HepG2 (cell line): Measurements from ENCODE around the gene PFKP. TPM values are rescaled to one million over a fixed set of nuclear protein-coding genes. Genes with fewer than 3 reads are reported as not detected.

Source experiments
- BORCS8-MEF2B ChIP-seq: sonication (generic); formaldehyde crosslinking; IDR thresholded peaks from 2 replicates; pipeline ENCODE4 v1.8.0; 2022; ENCODE audit warnings: mild to moderate bottlenecking, missing genetic modification reagents
- GZF1 ChIP-seq: sonication (generic); formaldehyde crosslinking; IDR thresholded peaks from 2 replicates; pipeline ENCODE4 v1.5.1; 2020; ENCODE audit warnings: mild to moderate bottlenecking, missing genetic modification reagents
- HDAC1 ChIP-seq: sonication (generic); formaldehyde crosslinking; IDR thresholded peaks from 2 replicates; pipeline ENCODE4 v1.5.1; 2020; ENCODE audit warnings: mild to moderate bottlenecking, missing genetic modification reagents
- HOXA3 ChIP-seq: sonication (generic); formaldehyde crosslinking; IDR thresholded peaks from 2 replicates; pipeline ENCODE4 v1.5.0; 2020; ENCODE audit warnings: missing genetic modification reagents
- MTERF4 ChIP-seq: sonication (generic); formaldehyde crosslinking; IDR thresholded peaks from 2 replicates; pipeline ENCODE4 v1.8.0; 2023; ENCODE audit warnings: mild to moderate bottlenecking, missing genetic modification reagents
- MYNN ChIP-seq: sonication (generic); formaldehyde crosslinking; IDR thresholded peaks from 2 replicates; pipeline ENCODE4 v1.4.0; 2020; ENCODE audit warnings: mild to moderate bottlenecking, low read depth, missing genetic modification reagents
- RBM22 ChIP-seq: fragments of 200-400 bp; formaldehyde crosslinking; optimal IDR thresholded peaks from 2 replicates; pipeline ENCODE3; 2017; ENCODE audit warnings: mild to moderate bottlenecking, low read length, moderate library complexity
- SAFB2 ChIP-seq: sonication (generic); formaldehyde crosslinking; IDR thresholded peaks from 2 replicates; pipeline ENCODE4 v1.5.1; 2020; ENCODE audit warnings: missing genetic modification reagents, low read depth, mild to moderate bottlenecking, borderline replicate concordance
- ZNF180 ChIP-seq: sonication (generic); formaldehyde crosslinking; IDR thresholded peaks from 2 replicates; pipeline ENCODE4 v1.4.0; 2020; ENCODE audit warnings: low read depth, missing genetic modification reagents, borderline replicate concordance
- polyA plus RNA-seq, 8 experiments: library from polyadenylated mRNA; depleted of rRNA in 3 of 8; stranded (reverse) in 7 of 8; unstranded in 1 of 8; fragments of >200 nt; fragmentation: Illumina TruSeq in 4 of 8; extraction: Trizol in 4 of 8; gene quantifications; 2 replicates each; pipeline versions ENCODE4 v1.2.1 to v1.2.3, GENCODE V29; 2011 to 2016; ENCODE audit warnings: low read depth in 4 of 8, missing spikeins in 1 of 8, mixed read lengths in 1 of 8; ENCODE audit not compliant: insufficient read depth in 1 of 8
- total RNA-seq, 5 experiments: library from RNA; depleted of rRNA; stranded (reverse); fragments of >200 nt; fragmentation: Illumina TruSeq; extraction: Trizol; gene quantifications; 2 replicates each; pipeline ENCODE4 v1.2.3, GENCODE V29; 2016; ENCODE audit warnings: low read depth in 1 of 5
- TF ChIP-seq, protein P1 (sequence below): sonication (generic); formaldehyde crosslinking; conservative IDR thresholded peaks from 2 replicates; pipeline ENCODE4 v1.4.0; 2020; ENCODE audit warnings: mild to moderate bottlenecking, missing genetic modification reagents, moderate library complexity
- TF ChIP-seq, protein P2 (sequence below): sonication (generic); formaldehyde crosslinking; IDR thresholded peaks from 2 replicates; pipeline ENCODE4 v1.5.0; 2020; ENCODE audit warnings: mild to moderate bottlenecking, missing genetic modification reagents
- TF ChIP-seq, protein P3 (sequence below): sonication (generic); formaldehyde crosslinking; IDR thresholded peaks from 2 replicates; pipeline ENCODE4 v1.5.1; 2020; ENCODE audit warnings: missing genetic modification reagents, mild to moderate bottlenecking, borderline replicate concordance
- TF ChIP-seq, protein P4 (sequence below): sonication (generic); formaldehyde crosslinking; IDR thresholded peaks from 2 replicates; pipeline ENCODE4 v1.5.0; 2020; ENCODE audit warnings: missing genetic modification reagents

The PFKP gene
- total and polyA plus RNA-seq, 2 of the 13 experiments (the other 11 are each of a cell fraction or from before 2014, with no cell fraction given), result 0.80 to 2.4 TPM

DNA sequence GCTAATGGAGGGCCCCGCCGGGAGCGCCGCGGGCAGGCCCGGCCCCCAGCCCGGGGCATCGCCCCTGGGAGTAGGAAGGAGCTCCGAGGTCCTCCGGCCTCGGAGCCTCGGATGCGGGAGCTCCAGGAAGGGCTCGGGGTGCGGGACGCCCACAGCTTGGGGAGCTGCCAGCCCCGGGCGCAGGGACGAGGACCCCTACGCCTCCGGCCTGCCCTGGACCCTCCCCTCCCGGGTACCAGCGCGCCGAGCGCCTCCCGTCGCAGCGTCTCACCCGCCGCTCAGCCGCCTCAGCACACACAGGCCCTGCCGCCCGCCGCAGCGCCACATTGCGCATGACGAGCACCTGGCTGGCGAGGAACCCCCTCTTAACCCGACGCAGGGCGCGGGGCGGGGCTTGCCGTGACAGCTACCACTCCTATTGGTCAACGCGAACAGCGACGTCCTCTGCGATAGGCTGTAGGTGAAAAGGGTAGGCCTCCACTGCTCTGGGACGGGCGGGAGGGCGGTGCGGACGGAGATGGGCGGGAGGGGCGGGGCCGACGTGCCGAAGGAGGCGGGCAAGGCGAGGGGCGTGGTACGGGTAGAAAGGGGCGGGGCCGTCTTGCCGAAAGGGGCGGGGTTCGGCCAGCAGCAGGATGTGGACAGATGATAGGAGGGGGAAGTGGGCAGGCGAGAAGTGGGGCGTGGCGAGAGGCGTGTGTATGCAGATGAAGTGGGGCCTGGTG, 105.3 kb downstream of the PFKP start, which contains the start of gene PITRM1 (continued):
- TF ChIP-seq, protein P1, sequence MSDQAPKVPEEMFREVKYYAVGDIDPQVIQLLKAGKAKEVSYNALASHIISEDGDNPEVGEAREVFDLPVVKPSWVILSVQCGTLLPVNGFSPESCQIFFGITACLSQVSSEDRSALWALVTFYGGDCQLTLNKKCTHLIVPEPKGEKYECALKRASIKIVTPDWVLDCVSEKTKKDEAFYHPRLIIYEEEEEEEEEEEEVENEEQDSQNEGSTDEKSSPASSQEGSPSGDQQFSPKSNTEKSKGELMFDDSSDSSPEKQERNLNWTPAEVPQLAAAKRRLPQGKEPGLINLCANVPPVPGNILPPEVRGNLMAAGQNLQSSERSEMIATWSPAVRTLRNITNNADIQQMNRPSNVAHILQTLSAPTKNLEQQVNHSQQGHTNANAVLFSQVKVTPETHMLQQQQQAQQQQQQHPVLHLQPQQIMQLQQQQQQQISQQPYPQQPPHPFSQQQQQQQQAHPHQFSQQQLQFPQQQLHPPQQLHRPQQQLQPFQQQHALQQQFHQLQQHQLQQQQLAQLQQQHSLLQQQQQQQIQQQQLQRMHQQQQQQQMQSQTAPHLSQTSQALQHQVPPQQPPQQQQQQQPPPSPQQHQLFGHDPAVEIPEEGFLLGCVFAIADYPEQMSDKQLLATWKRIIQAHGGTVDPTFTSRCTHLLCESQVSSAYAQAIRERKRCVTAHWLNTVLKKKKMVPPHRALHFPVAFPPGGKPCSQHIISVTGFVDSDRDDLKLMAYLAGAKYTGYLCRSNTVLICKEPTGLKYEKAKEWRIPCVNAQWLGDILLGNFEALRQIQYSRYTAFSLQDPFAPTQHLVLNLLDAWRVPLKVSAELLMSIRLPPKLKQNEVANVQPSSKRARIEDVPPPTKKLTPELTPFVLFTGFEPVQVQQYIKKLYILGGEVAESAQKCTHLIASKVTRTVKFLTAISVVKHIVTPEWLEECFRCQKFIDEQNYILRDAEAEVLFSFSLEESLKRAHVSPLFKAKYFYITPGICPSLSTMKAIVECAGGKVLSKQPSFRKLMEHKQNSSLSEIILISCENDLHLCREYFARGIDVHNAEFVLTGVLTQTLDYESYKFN (CRISPR knock-in tag), result no peak
- no peak for TF ChIP-seq RBM22
- TF ChIP-seq MTERF4 (CRISPR knock-in tag), result no peak
- TF ChIP-seq GZF1 (CRISPR knock-in tag), result no peak
- no peak for TF ChIP-seq MYNN (CRISPR knock-in tag)
- TF ChIP-seq, protein P2, sequence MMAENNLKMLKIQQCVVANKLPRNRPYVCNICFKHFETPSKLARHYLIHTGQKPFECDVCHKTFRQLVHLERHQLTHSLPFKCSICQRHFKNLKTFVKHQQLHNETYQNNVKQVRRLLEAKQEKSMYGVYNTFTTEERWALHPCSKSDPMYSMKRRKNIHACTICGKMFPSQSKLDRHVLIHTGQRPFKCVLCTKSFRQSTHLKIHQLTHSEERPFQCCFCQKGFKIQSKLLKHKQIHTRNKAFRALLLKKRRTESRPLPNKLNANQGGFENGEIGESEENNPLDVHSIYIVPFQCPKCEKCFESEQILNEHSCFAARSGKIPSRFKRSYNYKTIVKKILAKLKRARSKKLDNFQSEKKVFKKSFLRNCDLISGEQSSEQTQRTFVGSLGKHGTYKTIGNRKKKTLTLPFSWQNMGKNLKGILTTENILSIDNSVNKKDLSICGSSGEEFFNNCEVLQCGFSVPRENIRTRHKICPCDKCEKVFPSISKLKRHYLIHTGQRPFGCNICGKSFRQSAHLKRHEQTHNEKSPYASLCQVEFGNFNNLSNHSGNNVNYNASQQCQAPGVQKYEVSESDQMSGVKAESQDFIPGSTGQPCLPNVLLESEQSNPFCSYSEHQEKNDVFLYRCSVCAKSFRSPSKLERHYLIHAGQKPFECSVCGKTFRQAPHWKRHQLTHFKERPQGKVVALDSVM (CRISPR knock-in tag), result peak; percentile 44; the same call in 1 of the 2 replicates
- peak; percentile 75; the same call in 1 of the 2 replicates for TF ChIP-seq BORCS8-MEF2B (CRISPR knock-in tag)
- TF ChIP-seq ZNF180 (CRISPR knock-in tag), result no peak
- TF ChIP-seq, protein P3, sequence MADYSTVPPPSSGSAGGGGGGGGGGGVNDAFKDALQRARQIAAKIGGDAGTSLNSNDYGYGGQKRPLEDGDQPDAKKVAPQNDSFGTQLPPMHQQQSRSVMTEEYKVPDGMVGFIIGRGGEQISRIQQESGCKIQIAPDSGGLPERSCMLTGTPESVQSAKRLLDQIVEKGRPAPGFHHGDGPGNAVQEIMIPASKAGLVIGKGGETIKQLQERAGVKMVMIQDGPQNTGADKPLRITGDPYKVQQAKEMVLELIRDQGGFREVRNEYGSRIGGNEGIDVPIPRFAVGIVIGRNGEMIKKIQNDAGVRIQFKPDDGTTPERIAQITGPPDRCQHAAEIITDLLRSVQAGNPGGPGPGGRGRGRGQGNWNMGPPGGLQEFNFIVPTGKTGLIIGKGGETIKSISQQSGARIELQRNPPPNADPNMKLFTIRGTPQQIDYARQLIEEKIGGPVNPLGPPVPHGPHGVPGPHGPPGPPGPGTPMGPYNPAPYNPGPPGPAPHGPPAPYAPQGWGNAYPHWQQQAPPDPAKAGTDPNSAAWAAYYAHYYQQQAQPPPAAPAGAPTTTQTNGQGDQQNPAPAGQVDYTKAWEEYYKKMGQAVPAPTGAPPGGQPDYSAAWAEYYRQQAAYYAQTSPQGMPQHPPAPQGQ, result no peak
- peak; percentile 82; the same call in 1 of the 2 replicates for TF ChIP-seq SAFB2
- TF ChIP-seq, protein P4, sequence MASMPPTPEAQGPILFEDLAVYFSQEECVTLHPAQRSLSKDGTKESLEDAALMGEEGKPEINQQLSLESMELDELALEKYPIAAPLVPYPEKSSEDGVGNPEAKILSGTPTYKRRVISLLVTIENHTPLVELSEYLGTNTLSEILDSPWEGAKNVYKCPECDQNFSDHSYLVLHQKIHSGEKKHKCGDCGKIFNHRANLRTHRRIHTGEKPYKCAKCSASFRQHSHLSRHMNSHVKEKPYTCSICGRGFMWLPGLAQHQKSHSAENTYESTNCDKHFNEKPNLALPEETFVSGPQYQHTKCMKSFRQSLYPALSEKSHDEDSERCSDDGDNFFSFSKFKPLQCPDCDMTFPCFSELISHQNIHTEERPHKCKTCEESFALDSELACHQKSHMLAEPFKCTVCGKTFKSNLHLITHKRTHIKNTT (CRISPR knock-in tag), result no peak
- peak; percentile 84 for TF ChIP-seq HDAC1 (CRISPR knock-in tag)
- peak; percentile 27; the same call in 1 of the 2 replicates for TF ChIP-seq HOXA3 (CRISPR knock-in tag)
